Superior temporal gyrus (tissue), 1 donor: Measurements from ENCODE around the gene BOD1.
"Not testable (repeated sequence)": the region's sequence is repeated elsewhere in the genome, so short reads cannot be mapped to it uniquely, and the experiment has no call there.

Experiments used
- DNase-seq: peaks from one replicate; pipeline ENCODE4 v3.0.0-alpha.2; 2016; ENCODE audit errors: extremely low spot score

The BOD1 gene

DNA sequence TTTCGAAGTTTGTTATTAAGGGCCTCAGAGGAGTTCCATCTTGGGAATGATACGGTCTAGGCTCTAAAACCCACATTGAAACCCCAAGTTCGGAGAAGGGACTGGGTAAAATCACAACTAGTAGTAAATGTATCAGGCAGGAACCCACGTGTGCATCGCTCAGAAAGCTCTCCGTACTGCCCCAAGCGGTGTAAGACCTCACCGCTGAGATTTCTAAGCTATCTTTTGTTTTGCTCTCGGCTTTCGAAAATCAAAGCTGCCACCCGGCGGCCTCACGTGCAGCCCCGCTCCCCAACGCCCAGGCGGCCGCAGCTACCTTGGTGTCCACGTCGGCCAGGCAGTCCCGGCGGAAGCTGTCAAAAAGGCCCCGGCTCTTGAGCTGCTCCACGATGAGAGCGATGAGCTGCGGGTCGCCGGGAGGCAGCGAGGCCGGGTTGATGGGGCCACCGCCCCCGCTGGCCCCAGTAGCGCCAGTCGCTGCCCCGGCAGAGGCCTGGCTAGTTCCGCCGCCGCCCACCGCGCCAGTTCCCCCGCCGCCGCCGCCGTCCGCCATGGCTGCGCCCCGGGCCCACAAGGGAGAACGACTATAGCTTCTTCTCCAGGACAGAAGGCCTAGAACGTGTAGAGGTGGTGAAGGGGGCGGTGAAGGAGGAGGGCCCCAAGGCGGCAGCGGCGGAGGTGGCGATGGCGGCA lies 420 bp downstream of the BOD1 start:
- DNase-seq, result peak; percentile 84

DNA sequence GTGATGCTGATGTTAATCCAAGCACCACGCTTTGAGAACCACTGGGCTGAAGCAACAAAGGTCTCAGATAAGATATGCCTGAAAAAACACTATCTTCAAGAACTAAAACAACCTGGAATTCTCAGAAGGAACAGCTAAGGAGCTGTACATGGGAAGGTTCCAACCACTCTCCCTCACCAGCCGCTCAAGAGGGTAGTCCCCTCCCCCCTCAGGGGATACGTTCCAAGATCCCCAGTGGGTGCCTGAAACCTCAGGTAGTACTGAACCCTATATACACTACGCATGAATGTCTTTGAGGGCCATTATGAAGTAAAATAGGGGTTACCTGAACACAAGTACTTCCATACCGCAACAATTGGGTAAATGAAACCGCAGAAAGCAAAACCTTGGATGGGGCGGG lies 1.9 kb downstream of the BOD1 start:
- DNase-seq, result no peak

DNA sequence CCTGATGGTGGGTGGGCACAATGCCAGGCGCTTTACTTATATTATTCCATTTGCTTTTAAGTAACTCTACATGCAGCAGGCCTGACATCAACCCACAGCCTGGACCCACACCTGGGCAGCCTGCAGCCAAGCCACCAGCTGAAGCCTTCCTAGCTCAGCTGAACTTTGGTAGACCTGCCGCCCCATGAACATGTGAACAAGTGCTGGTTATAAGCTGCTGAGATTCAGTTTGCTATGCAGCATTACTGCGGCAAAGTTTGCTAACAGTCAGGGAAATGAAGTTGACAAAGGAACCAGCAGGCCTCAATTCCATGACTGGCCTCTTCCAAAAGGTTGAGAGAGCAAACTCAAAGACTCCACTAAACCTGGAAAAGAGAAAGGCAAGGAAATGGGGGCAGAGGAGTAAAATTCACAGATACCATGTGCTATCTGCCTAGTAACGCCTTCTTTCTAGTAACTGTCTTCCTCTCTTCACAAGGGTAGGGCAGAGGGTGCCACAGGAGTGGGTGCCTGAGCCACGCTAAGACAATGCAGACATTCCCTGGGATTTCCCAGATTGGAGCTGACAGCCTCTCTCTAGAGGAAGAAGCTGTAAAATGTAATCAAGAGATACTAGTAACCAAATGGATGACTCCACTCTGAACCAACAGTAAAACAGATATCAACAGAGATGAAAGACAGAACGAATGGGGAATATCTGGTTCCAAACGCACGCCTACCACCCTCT lies 2.9 kb downstream of the BOD1 start:
- DNase-seq, result no peak

DNA sequence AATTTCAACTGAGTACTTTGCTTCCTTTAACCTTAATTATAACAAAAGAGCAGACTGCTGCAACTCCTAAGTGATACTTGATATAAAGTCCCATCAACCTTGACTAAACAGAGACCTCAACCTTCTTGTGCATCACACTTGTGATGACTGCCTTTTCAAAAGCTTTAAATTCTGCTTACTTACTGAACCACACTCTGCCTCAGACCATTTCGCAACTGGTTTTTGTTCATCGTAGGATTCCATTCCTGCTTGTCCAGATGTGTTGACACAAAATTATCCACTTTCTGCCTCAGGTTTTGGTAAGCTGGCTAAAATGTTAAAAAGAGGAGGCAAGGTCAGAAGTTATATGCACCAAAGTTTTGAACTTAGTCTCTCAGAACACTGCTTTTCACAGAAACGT lies 3.5 kb downstream of the BOD1 start:
- no peak for DNase-seq

DNA sequence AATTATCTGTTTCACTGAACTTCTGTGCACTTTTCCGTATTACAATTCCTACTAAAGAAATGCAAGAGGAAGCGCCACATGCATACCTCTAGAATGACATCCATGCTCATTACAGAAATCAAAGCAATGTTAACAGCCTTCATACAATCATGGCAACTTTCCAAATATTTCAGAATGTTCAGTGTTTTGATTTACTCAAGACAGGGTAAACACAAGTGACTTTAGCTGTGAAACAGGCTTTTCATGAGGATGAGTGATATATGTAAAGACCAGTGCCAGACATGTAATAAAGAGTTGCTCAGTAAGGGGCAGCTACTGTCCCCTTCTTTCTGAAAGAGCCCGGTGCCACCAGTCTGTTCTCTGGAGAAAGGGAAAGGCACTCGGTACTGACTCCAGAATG lies 4.7 kb downstream of the BOD1 start:
- DNase-seq, result no peak

DNA sequence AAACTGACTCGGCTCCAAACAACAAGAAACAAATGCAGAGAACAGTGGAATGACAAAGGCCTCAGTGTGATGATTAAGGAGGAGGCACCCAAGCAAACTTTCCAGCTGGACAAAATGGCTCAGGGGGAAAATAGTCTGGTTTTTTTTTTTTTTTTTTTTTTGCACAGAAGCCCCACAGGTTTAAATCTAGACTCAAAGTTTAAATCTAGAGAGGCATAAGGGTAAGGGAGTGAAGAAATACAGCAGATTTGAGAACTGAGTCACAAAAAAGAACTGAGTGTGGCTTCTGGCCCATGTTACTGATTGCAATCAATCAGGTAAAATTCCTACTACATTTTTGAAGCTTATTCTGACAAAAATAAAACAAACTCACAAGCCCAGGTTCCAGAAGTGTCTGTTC lies 12.3 kb downstream of the BOD1 start:
- DNase-seq, result peak; percentile 23

DNA sequence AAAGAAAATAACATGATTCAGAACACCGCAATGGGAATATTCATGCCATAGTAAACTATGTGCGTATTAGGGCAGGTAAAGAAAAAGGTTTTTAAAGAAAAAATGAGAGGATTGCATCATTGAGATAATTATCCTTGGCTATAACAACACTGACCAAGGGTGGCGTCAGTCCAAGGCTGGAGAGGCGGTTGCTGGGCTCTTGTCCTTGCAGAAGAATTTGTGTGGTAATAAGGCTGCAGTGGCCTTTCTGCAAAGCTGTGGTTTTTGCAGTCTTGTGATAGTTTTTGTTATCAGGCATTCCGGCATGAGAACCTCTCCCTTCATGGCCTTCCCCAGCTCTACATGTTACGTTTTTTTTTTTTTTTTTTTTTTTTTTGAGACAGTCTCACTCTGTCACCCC lies 14.0 kb downstream of the BOD1 start:
- peak; percentile 38 for DNase-seq

DNA sequence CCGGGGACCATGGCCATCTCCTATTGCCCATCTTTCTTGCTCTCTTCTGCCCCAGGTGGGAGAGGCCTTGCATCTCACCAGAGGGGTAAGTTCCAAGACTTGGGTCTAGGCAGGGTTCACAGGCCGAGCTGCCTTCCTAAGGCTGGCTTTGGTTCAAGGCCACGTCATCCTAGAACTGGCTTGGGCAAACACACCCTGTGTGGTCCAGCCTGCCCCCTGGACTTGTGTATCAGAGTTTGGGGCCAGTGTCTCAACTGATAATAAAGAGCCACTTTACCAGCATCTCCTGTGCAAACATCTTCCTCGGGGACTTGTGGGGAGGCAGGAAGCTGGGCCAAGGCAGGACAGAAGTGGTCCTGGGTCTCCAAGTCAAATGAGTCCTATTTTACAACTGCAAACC lies 17.8 kb downstream of the BOD1 start:
- no peak for DNase-seq

DNA sequence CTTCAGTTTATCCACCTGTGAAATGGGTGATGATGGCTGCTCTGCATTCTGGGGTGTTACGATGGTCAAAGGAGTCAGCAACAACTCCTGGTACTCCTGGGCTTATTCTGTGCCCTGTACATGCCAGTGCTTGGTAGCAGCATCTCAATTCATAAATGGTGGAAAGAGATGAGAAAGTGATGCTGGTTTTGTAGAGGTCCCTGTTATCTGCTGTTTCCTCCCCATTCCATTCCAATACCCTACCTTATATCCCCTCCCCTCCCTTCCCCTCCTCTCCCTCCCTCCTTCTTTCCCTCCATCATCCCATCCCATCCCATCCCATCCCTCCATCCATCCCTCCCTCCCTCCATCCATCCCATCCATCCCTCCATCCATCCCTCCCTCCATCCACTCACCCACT lies 19.1 kb downstream of the BOD1 start:
- DNase-seq, result no peak

DNA sequence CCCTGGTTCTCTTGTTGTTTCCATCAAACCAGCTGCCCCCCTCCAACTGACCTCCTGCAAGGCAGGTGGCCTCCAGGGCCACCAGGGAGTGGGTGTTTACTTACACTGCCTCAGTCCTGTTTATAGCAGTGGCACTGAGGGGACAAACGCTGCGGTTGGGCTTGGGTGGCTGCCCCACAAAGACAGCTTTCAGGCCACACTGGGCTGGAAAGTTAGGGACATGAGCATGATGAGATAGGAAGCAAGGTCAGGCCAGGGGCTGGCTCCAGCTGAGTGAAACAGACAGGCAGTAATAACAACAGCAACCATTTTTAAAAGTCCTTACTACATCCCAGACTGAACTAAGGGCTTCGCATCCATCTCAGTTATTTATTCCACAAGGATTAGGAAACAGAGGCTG lies 20.6 kb downstream of the BOD1 start:
- no peak for DNase-seq

DNA sequence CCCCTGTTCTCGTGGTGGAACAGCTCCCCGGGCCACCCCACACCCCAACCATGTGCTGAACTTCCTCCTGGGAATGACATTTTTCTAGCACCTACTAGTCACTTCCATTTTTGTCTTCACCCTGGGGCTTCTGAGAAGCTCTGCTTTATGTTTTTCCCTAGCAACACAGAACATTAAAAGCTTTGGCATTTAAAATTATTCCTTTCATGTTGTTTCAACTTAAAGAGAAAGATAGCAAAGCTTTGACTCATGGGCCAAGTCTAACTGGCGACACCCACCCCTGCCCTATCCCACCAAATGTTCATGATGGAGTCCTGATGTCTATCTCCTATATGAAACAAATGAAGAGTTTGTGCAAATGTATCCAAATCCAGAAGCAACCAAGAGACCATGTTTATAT lies 22.4 kb downstream of the BOD1 start:
- no peak for DNase-seq

DNA sequence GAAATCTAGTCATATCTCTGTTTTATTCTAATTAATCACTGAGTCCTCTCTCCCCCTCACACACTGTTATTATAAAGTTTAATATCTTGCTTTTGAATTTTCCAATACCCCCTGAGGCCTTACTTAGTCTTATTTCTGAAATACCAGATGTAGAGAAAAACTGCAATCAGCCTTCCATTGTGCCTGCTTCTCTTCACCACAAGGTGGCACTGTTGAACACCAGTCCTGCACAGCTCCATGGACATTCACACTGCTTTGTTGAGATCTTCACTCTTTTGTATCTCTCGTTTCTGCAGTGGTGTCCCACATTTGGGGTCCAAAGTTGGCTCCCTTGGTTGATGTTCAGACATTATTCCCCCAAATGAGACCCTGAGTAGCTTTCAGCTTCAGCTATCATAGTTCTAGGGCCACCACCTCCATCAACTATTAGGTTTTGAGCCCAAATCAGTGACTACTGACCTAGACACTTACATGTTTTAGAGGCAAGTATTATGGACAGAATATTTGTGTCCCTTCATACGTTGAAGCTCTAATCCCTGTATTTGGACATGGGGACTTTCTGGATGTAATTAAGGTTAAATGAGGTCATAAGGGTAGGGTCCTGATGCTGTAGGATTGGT lies 24.3 kb downstream of the BOD1 start:
- no peak for DNase-seq

DNA sequence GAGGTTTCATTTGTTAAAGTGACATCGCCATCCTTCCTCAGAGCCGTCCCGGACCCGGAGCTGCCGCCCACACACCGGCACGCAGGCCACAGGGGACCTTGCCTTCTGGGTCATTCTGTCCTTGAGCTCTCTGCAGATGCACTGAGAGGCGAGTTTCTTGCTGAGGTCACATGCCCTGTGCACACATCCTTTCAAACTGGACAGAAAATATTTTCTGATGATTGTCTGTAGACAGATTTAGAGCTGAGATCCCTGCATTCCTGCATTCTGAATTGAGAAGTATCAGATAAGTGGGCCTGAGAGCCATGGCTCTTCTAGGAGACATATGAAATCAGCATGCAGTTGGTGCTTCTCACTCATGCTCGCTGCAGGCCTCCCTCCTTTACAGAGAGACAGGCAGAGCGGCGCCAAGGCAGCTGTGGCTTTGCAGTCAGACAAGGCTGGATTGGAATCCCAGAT lies 25.4 kb downstream of the BOD1 start:
- no peak for DNase-seq

DNA sequence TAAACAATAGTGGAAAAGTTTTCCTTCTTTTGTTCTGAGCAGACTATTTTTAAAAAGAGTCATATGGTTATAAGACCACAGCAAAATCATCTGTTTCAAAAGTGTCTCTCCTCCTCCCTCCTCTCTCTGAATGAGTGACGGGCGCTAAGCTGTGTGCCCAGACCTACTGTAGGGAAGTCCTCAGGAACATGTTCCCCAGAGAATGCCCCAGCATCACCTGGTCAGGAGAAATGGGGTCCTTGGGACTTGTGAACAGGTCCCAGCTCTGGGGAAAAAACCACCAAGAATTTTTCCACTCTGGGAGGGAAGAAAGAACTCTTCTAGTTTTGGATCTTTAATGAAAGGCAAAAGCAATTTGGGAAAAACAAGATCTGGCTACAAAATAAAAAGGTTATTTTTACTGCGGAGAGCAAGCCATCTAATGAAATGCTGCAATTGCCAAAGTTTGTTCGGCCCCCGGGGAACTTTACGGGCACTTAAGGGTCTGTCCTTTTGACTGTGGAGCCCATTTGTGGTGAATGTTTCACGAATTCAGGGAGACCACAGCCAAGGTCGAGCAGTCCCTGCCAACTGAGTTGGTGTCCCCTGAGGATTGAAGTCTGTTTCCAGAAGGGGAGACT lies 25.9 kb downstream of the BOD1 start:
- no peak for DNase-seq

DNA sequence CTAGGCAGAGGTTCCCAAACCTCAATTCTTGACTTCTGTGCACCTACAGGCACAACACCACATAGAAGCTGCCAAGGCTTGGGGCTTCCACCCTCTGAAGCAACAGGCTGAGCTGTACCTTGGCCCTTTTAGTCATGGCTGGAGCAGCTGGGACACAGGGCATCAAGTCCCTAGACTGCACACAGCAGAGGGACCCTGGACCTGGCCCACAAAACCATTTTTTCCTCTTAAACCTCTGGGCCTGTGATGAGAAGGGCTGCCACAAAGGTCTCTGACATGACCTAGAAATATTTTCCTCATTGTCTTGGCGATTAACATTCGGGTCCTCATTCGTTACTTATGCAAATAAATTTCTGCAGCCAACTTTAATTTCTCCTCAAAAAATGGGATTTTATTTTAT lies 30.3 kb downstream of the BOD1 start:
- not testable (repeated sequence) for DNase-seq

DNA sequence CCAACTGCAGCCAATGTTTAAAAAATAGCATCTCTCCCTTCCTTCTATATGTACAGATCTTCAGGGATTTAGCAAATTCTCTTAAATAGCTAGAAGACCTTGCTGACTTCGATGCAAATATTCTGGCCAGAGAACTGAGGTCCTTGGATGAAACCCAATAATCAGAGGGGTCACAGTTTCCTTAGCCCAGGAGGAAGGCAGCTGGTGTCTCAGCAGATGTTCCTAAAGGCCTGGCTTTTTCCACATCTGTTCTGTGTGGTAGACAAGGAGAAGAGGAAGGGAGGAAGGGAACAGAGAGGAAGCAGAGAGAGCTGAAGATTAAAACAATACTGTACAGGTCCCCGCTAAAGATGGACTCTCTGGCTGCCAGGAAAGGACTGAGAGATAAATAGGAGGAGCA lies 33.1 kb downstream of the BOD1 start:
- no peak for DNase-seq

DNA sequence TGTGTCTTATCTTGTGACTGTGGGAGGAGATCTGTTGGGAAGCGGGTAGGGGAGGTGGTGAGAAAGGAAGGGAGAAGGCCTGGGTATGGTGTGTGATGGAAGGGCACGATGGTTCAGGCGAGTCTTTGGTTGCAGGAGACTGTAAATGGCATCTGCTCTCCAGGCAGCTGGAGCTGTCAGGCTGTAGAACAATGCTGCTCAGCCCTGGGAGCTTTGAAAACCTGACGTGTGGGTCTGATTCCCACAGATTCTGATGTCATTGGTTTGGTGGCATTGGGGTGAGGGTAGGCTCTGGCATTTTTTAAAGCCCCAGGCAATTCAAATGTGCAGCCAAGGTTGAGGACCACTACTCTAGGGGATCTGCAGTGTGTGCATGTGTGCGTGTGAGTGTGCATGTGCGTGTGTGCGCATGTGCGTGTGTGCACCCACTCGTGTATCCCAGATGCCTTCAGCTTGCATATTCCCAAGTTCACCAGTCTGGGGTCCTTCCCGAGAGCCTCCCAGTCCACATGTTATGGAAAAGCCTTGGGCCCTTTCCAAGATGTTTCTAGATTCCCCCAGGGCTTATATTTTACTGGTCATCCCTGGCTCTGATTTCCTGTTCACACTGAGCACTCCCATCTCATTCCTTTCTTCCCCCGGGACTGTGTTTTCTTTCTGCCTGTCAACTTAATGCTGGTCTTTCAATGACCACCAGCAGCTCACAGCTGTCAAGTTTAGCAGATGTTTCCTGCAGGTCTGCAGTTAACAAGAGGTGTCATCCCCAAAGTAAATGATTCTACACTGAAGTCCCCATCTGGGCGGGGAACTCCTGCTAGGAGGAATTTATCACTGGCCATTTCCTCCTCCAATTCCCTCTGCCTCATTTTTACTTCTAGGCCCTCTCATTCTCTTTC lies 34.0 kb downstream of the BOD1 start:
- DNase-seq, result no peak

DNA sequence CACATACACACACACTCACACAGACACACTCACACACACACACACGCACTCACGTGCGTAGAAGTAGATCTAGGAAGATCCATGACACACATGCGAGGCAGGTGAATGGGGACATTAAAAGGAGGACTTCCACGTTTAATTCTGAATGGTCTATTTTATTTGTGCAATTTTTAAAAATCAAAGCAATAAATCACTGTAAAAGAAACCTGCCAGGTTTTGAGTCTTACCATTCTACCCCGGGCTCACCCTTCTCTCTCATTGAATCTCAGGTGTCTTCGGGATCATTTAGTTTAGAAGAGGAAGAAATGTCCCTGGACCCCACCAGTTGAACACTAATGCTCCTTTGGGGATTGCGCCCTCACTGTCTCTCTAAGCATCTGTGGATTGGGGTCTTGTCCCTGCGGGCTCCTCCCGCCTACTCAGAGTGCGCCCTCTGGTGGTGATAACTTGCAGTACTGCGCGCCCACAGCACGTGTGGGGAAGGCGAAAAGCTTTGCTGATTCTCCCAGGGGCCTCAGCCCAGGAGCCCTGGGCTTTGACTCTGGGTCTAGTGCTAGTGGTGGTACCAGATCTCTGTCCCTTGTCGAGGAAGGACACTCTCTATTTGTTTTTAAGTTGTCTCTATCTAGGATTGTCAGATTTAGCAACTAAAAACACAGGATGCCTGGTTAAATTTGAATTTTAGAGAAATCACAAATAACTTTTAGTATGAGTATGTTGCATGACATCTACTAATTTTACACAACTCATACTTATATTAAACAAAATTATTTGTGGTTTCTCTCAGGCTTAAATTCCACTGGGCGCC lies 34.8 kb downstream of the BOD1 start:
- DNase-seq, result peak; percentile 33

DNA sequence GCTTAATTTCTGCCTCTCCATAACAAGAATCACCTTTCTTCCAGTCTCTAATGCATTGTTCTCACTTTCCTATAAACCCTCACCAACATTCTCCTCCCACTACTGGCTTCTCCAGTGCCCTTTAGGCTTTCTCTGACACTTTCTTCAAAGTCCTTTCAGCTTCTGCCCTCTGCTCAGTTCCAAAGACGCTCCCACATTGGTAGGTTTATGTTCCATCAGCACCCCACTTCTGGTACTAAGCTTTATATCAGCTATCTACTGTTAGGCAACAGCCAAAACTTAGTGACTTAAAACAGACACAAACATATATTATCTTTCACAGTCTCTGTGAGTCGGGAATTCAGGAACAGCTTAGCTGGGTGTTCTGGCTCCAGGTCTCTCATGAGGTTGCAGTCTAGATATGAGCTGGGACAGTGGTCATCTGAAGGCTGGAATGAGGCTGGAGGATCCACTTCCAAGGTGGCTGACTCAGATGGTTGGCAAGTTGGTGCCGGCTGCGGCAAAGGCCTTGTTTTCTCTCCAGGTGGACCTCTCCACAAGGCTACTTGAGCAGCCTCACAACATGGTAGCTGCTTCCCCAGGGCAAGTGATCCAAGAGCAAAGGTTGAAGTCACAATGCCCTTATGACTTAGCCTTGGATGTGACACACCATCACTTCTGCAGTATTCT lies 37.4 kb downstream of the BOD1 start:
- DNase-seq, result no peak

DNA sequence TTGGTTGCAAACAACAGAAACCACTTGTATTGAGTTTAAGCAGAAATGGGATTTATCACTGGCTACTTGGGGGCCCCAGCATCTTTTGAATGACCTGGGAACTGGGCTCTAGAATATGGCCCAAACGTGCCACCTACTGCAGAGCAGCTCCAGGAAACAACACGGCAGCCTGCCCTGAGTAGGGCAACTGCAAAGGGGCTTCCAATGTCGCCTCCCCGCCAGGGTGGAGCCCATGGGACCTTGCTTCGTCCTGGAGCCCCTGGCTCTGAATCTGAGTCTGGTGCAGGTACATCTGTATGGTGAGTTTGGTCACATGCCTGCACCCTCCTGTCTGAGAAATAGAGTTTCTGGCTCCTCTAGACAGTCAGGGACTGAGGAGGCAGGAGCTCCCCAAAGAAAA lies 38.6 kb downstream of the BOD1 start:
- DNase-seq, result no peak
